K562 (cell line): ENCODE results near the gene LY6G6D. TPM values are rescaled to one million over a fixed set of nuclear protein-coding genes. Genes with fewer than 3 reads are reported as not detected.

Experiments
- ATAC-seq: fragments of 200-7000 bp; cut with Tn5 transposase; 3 replicates; pipeline ENCODE4 v1.9.1; 2020; ENCODE audit warnings: moderate library complexity
- BruUV-seq: library from RNA; stranded (reverse); fragments of 400-500 nt; replicated peaks from 2 replicates; lab custom pipeline; 2021; lab: Mats Ljungman, UMichigan
- CTCF ChIA-PET: fragments of 300-600 bp; formaldehyde crosslinking; extraction: SDS; loops from one replicate; lab custom pipeline; 2021; ENCODE audit warnings: low intra/inter-chr PET ratio; lab: Yijun Ruan, JAX
- POLR2A ChIA-PET: fragments of 300-600, 350-650 bp; sonication (Branson Sonifier 250); formaldehyde crosslinking; extraction: SDS; loops from one replicate; lab custom pipeline; 2021; ENCODE audit warnings: antibody characterized with exemption, inconsistent platforms; lab: Yijun Ruan, JAX
- DNase-seq, 4 experiments: peaks; one replicate each; pipeline versions ENCODE4 v3.0.0 to v3.0.0-alpha.2; 2011 to 2018; ENCODE audit warnings: low spot score in 3 of 4, mixed read lengths in 3 of 4; ENCODE audit errors: extremely low read depth in 1 of 4
- FAIRE-seq: peaks from 2 replicates; lab custom pipeline; 2011; peaks lifted over from hg19 to GRCh38; lab: Jason Lieb, UNC
- H2AFZ ChIP-seq: 2 replicates; pipeline ENCODE4 v1.6.0; 2011; ENCODE audit warnings: low read depth, low read length, control low read depth, inconsistent platforms
- H3K27ac ChIP-seq: fragments of 200-600 bp; 3 replicates; pipeline ENCODE4 v1.8.0; 2011; ENCODE audit warnings: low read depth, mild to moderate bottlenecking, control low read depth, inconsistent platforms, low read length, moderate library complexity, mixed read lengths; ENCODE audit errors: extremely low read depth
- H3K27me3 ChIP-seq, 2 experiments: fragments of 300-600 bp in 1 of 2; 2 replicates in 1 of 2; 3 replicates in 1 of 2; pipeline versions ENCODE4 v1.6.0 to v1.8.0; 2011; ENCODE audit warnings: inconsistent platforms in 2 of 2, low read length in 2 of 2, mild to moderate bottlenecking in 1 of 2, mixed read lengths in 1 of 2, moderate library complexity in 1 of 2; ENCODE audit not compliant: control insufficient read depth in 2 of 2, insufficient read depth in 2 of 2
- H3K36me3 ChIP-seq: fragments of 300-600 bp; 3 replicates; pipeline ENCODE4 v1.8.0; 2011; ENCODE audit warnings: mild to moderate bottlenecking, low read length, inconsistent platforms; ENCODE audit not compliant: control insufficient read depth, insufficient read depth
- H3K4me1 ChIP-seq, 2 experiments: fragments of 200-600 bp in 1 of 2; replicated peaks in 1 of 2; 2 replicates in 1 of 2; 3 replicates in 1 of 2; pipeline versions ENCODE4 v1.5.1 to v1.8.0; 2011; ENCODE audit warnings: inconsistent platforms in 2 of 2, low read length in 2 of 2, mild to moderate bottlenecking in 1 of 2, mixed read lengths in 1 of 2, moderate library complexity in 1 of 2; ENCODE audit not compliant: control insufficient read depth in 2 of 2, insufficient read depth in 2 of 2
- H3K4me2 ChIP-seq: 2 replicates; pipeline ENCODE4 v1.6.1; 2011; ENCODE audit warnings: low read length, control low read depth, inconsistent platforms, mixed read lengths; ENCODE audit not compliant: insufficient read depth
- H3K4me3 ChIP-seq: fragments of 200-600 bp; sonication (generic), shearing (Covaris generic); 2 replicates; pipeline ENCODE4 v1.5.1; 2016; ENCODE audit warnings: control low read depth, inconsistent platforms
- H3K79me2 ChIP-seq: fragments of 200-600 bp; 3 replicates; pipeline ENCODE4 v1.8.0; 2011; ENCODE audit warnings: low read length, inconsistent platforms; ENCODE audit not compliant: control insufficient read depth, insufficient read depth
- H3K9ac ChIP-seq, 2 experiments: 2 replicates each; pipeline versions ENCODE4 v1.6.0 to v1.6.1; 2011; ENCODE audit warnings: low read depth in 2 of 2, low read length in 2 of 2, control low read depth in 1 of 2, inconsistent platforms in 1 of 2, mild to moderate bottlenecking in 1 of 2, mixed read lengths in 1 of 2; ENCODE audit not compliant: insufficient read depth in 1 of 2
- H3K9me1 ChIP-seq: one replicate; pipeline ENCODE4 v1.6.0; 2011; ENCODE audit warnings: inconsistent platforms, mild to moderate bottlenecking, low read length, moderate library complexity; ENCODE audit not compliant: control insufficient read depth, insufficient read depth
- H3K9me3 ChIP-seq: replicated peaks from 2 replicates; pipeline ENCODE4 v1.5.1; 2011; ENCODE audit warnings: low read depth, low read length, inconsistent platforms; ENCODE audit not compliant: control insufficient read depth, insufficient read depth
- H4K20me1 ChIP-seq: replicated peaks from 2 replicates; pipeline ENCODE4 v1.6.1; 2011; ENCODE audit warnings: low read length, inconsistent platforms, mixed read lengths; ENCODE audit not compliant: control insufficient read depth, insufficient read depth
- ATF7 ChIP-seq: fragments of 450-650 bp; IDR thresholded peaks from 2 replicates; pipeline ENCODE4 v1.7.1; 2014; ENCODE audit warnings: mild to moderate bottlenecking, moderate library complexity
- FOXM1 ChIP-seq, 2 experiments: fragments of 450-650 bp in 1 of 2; sonication (generic) in 1 of 2; formaldehyde crosslinking in 1 of 2; IDR thresholded peaks; 2 replicates each; pipeline versions ENCODE4 v1.6.1 to v1.9.0; 2017 to 2022; ENCODE audit warnings: low read depth in 2 of 2, mild to moderate bottlenecking in 2 of 2, missing genetic modification reagents in 1 of 2, moderate library complexity in 1 of 2
- HDAC8 ChIP-seq: fragments of 450-650 bp; IDR thresholded peaks from 2 replicates; pipeline ENCODE4 v1.6.1; 2016; ENCODE audit warnings: mild to moderate bottlenecking, missing genetic modification characterization, moderate library complexity, missing compliant biosample characterization
- PHB2 ChIP-seq: fragments of 450-650 bp; IDR thresholded peaks from 2 replicates; pipeline ENCODE4 v1.6.1; 2017; ENCODE audit warnings: low read depth
- POLR2AphosphoS2 ChIP-seq: IDR thresholded peaks from 2 replicates; pipeline ENCODE4 v1.6.1; 2012; ENCODE audit warnings: low read length, improper control_type of control experiment
- RBFOX2 ChIP-seq: fragments of 200-400 bp; formaldehyde crosslinking; IDR thresholded peaks from 2 replicates; pipeline ENCODE4 v1.6.1; 2017; ENCODE audit warnings: low read depth, mild to moderate bottlenecking, low read length, moderate library complexity
- ZBTB9 ChIP-seq: fragments of 450-650 bp; formaldehyde crosslinking; IDR thresholded peaks from 2 replicates; pipeline ENCODE4 v1.4.0; 2020; ENCODE audit warnings: mild to moderate bottlenecking, moderate library complexity
- ZFX ChIP-seq: sonication (generic); formaldehyde crosslinking; IDR thresholded peaks from 2 replicates; pipeline ENCODE4 v1.8.0; 2022; ENCODE audit warnings: mild to moderate bottlenecking, missing genetic modification reagents, moderate library complexity
- ZKSCAN1 ChIP-seq: fragments of 150-350 bp; IDR thresholded peaks from 2 replicates; pipeline ENCODE4 v1.6.1; 2016; ENCODE audit warnings: low read depth, low read length
- ZZZ3 ChIP-seq: fragments of 450-650 bp; IDR thresholded peaks from 2 replicates; pipeline ENCODE4 v1.6.1; 2016; ENCODE audit warnings: antibody characterized with exemption, mild to moderate bottlenecking, moderate library complexity
- WGBS: fragments of 100-300 bp; shearing (Covaris generic); methylation state at CpG from one replicate; pipeline ENCODE4 v1.1.6; 2016; ENCODE audit warnings: low coverage, mixed read lengths; ENCODE audit not compliant: insufficient coverage; ENCODE audit errors: missing lambda C conversion rate; 5-methylcytosine and 5-hydroxymethylcytosine counted together
- in situ Hi-C: fragments of 300-500 bp; cut with MboI; formaldehyde crosslinking; loops from 4 replicates; pipeline ENCODE4 v1.15.0; 2018; ENCODE audit warnings: inconsistent platforms, mixed read lengths
- intact Hi-C: fragments of 100-400 bp; cut with micrococcal nuclease; formaldehyde crosslinking; loops from 2 replicates; pipeline ENCODE4 v1.14.2; 2022
- polyA plus RNA-seq, 8 experiments: library from polyadenylated mRNA; depleted of rRNA in 4 of 8; stranded (reverse) in 5 of 8; unstranded in 3 of 8; fragments of >200 nt; fragmentation: Nextera tagmentation in 2 of 8; fragmentation: Illumina TruSeq in 1 of 8; extraction: Ambion mirVana in 2 of 8; extraction: Trizol in 1 of 8; gene quantifications; 2 replicates each; pipeline versions ENCODE4 v1.2.1 to v1.2.3, GENCODE V29; 2011 to 2014; ENCODE audit warnings: inconsistent platforms in 1 of 8, missing spikeins in 1 of 8
- total RNA-seq, 7 experiments: library from RNA; depleted of rRNA in 6 of 7; stranded (reverse); fragments of >200 nt in 6 of 7; fragmentation: Illumina TruSeq in 2 of 7; extraction: Trizol in 2 of 7; gene quantifications; 2 replicates each; pipeline versions ENCODE4 v1.2.1 to v1.2.3, GENCODE V29; 2011 to 2021; ENCODE audit warnings: low replicate concordance in 1 of 7

The LY6G6D gene
- total and polyA plus RNA-seq, 9 of the 15 experiments (the other 6 are each of a cell fraction or from before 2014, with no cell fraction given), result 0.30 to 0.38 TPM; not detected in 7

GRCh38 chr6:31669676-31670075 is 45.5 kb upstream of the LY6G6D start, which contains the start of gene LY6G5B:
TSS of gene LY6G5B (plus strand) at chr6:31669976. CDS start at chr6:31670951, 975 bp downstream.
- FAIRE-seq, result no peak
- ChIA-PET CTCF (no interaction called here), POLR2A (interaction anchor here (0.6 to 2.6 kb wide), 13 partner anchors 8 to 174 kb away, joined by 3 to 14 read pairs (median 3); partner anchors contain the start of genes ABHD16A, C6orf47, LSM2 and MSH5)
- peaks cover 71% of the 10 kb centered on the region for H3K36me3 ChIP-seq
- intact Hi-C loops, result loop anchor here (10.0 kb wide), 1 partner anchor 505 kb away; the partner anchor contains the start of genes AGPAT1 and RNF5
- H3K9me3 ChIP-seq, result no peaks in the 10 kb centered on the region
- DNase-seq, result no peak
- no peak for ATAC-seq
- in situ Hi-C loops, result no loop called here
- H3K4me1 ChIP-seq, result peaks cover 5 to 11% of the 10 kb centered on the region in 2 experiments; a peak in 3 of 5 replicates
- WGBS, result 83% methylated on average over 8 of the region's 8 CpGs
- no TSS peak for BruUV-seq
- H3K27ac ChIP-seq, result no peak within 1 kb of the TSS
- H3K4me2 ChIP-seq, result no peak within 1 kb of the TSS
- H3K9me1 ChIP-seq, result no peaks in the 10 kb centered on the region
- no peak within 1 kb of the TSS for H2AFZ ChIP-seq
- H4K20me1 ChIP-seq, result 0 out of 2 replicates have a peak, but pooled peaks cover 3% of the 10 kb centered on the region
- no peaks in the 10 kb centered on the region for H3K27me3 ChIP-seq
- H3K4me3 ChIP-seq, result no peak within 1 kb of the TSS
- H3K9ac ChIP-seq, result peak within 1 kb of the TSS in 1 of 2 experiments; percentile 69; a peak in 2 of 4 replicates
- H3K79me2 ChIP-seq, result peaks cover 45% of the 10 kb centered on the region
- TF ChIP-seq ZZZ3 (no peak), ATF7 (no peak), RBFOX2 (peak; percentile 46), ZKSCAN1 (no peak), HDAC8 (no peak), ZBTB9 (CRISPR knock-in tag) (no peak), ZFX (CRISPR knock-in tag) (no peak), PHB2 (no peak), FOXM1 (IDR thresholded peaks at IDR 0.05; ENCODE audit: low read depth) (no peak), FOXM1 (CRISPR knock-in tag; IDR thresholded peaks at IDR 0.05; ENCODE audit: low read depth) (0 out of 2 replicates have a peak, but pooled peaks have one; percentile 35), POLR2AphosphoS2 (0 out of 2 replicates have a peak, but pooled peaks have one; percentile 6)
